SU-DHL-6 (cell line): ENCODE data around the gene CAPN1.

Experiments
- H2AFZ ChIP-seq: fragments of 200-600 bp; sonication (generic); 2 replicates; pipeline ENCODE4 v1.6.1; 2014; ENCODE audit warnings: low read depth, mild to moderate bottlenecking, moderate library complexity, mixed read lengths, antibody characterized with exemption, low read length; ENCODE audit not compliant: severe bottlenecking
- H3F3A ChIP-seq: fragments of 200-600 bp; shearing (Covaris generic); 2 replicates; pipeline ENCODE4 v1.6.0; 2016; ENCODE audit warnings: antibody characterized with exemption, mild to moderate bottlenecking; ENCODE audit not compliant: insufficient read depth
- H3K27ac ChIP-seq: fragments of 200-600 bp; sonication (generic); 2 replicates; pipeline ENCODE4 v1.5.1; 2016; ENCODE audit warnings: low read depth, mild to moderate bottlenecking, low read length, moderate library complexity, mixed read lengths
- H3K27me3 ChIP-seq: fragments of 200-600 bp; sonication (generic), shearing (Covaris generic); 2 replicates; pipeline ENCODE4 v1.6.0; 2014; ENCODE audit warnings: mild to moderate bottlenecking, low read length
- H3K36me3 ChIP-seq: fragments of 200-600 bp; sonication (generic); 2 replicates; pipeline ENCODE4 v1.6.1; 2014; ENCODE audit warnings: mild to moderate bottlenecking, low read length, mixed read lengths
- H3K4me2 ChIP-seq: fragments of 300-600, 200-600 bp; shearing (Covaris generic), sonication (generic); 2 replicates; pipeline ENCODE4 v1.6.0; 2014; ENCODE audit warnings: low read length, low read depth, mild to moderate bottlenecking; ENCODE audit not compliant: poor library complexity, severe bottlenecking
- H3K4me3 ChIP-seq: fragments of 200-600 bp; sonication (generic); 2 replicates; pipeline ENCODE4 v1.5.1; 2014; ENCODE audit warnings: antibody characterized with exemption, low read length, mild to moderate bottlenecking, mixed read lengths; ENCODE audit not compliant: insufficient read depth, poor library complexity, severe bottlenecking
- H3K79me2 ChIP-seq: fragments of 200-600 bp; sonication (generic); 2 replicates; pipeline ENCODE4 v1.6.1; 2014; ENCODE audit warnings: mild to moderate bottlenecking, low read length, moderate library complexity; ENCODE audit not compliant: insufficient read depth
- H3K9ac ChIP-seq: fragments of 200-600 bp; sonication (generic); 2 replicates; pipeline ENCODE4 v1.7.0; 2014; ENCODE audit warnings: mild to moderate bottlenecking, low read length
- H3K9me2 ChIP-seq: fragments of 200-600 bp; sonication (generic); replicated peaks from 2 replicates; pipeline ENCODE4 v1.6.1; 2014; ENCODE audit warnings: low read length; ENCODE audit not compliant: insufficient read depth
- H3K9me3 ChIP-seq: fragments of 200-600 bp; sonication (generic); 2 replicates; pipeline ENCODE4 v1.6.1; 2014; ENCODE audit warnings: low read length, mixed read lengths; ENCODE audit not compliant: insufficient read depth
- H4K20me1 ChIP-seq: fragments of 200-600 bp; sonication (generic); 2 replicates; pipeline ENCODE4 v1.6.1; 2014; ENCODE audit warnings: low read depth, mild to moderate bottlenecking, antibody characterized with exemption, low read length, moderate library complexity, mixed read lengths
- CTCF ChIP-seq: fragments of 200-600 bp; sonication (generic); IDR thresholded peaks from one replicate; pipeline ENCODE4 v1.5.1; 2017; ENCODE audit warnings: antibody characterized with exemption, mild to moderate bottlenecking, low read length, moderate library complexity; ENCODE audit not compliant: insufficient read depth, poor library complexity, severe bottlenecking
- EZH2phosphoT487 ChIP-seq: fragments of 200-600 bp; sonication (generic), shearing (Covaris generic); conservative IDR thresholded peaks from 2 replicates; pipeline ENCODE4 v1.6.1; 2018; ENCODE audit warnings: mild to moderate bottlenecking, antibody characterized with exemption, low read length, moderate library complexity, mixed read lengths

Gene CAPN1

GRCh38 chr11:65151331-65151899 is 30.3 kb upstream of the CAPN1 start:
- H3K9me2 ChIP-seq, result no peaks in the 10 kb centered on the region
- no peak overlapping the region for H3K4me2 ChIP-seq
- no peak overlapping the region for H3K9ac ChIP-seq
- no peak for TF ChIP-seq CTCF
- TF ChIP-seq EZH2phosphoT487, result no peak
- no peaks in the 10 kb centered on the region for H3K79me2 ChIP-seq
- no peaks in the 10 kb centered on the region for H3K36me3 ChIP-seq
- H3K27me3 ChIP-seq, result no peaks in the 10 kb centered on the region
- no peak overlapping the region for H2AFZ ChIP-seq
- no peaks in the 10 kb centered on the region for H3K9me3 ChIP-seq
- no peak overlapping the region for H3K27ac ChIP-seq
- no peaks in the 10 kb centered on the region for H3F3A ChIP-seq
- H3K4me3 ChIP-seq, result no peak overlapping the region
- no peaks in the 10 kb centered on the region for H4K20me1 ChIP-seq

DNA sequence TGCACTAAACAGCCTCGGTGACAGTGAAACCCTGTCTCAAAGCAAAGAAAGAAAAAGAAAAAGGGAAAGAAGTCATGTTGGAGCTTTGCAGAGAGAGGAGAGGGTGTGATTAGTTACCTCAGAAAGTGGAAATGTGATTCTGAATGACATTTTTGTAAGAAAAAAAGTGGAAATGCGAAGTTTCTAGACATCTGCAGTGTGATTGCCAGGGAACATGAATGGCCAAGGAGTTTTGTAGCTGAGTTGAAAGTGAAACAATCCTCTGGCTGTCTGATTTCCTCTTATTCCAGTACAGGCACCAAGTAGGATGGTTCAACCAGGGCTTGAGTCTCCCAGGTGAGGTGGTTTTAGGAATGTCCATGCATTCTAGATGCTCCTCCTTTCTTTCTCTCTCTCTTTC is 29.6 kb upstream of the CAPN1 start:
- no peaks in the 10 kb centered on the region for H3K79me2 ChIP-seq
- H3K27me3 ChIP-seq, result no peaks in the 10 kb centered on the region
- H3F3A ChIP-seq, result no peaks in the 10 kb centered on the region
- TF ChIP-seq EZH2phosphoT487 (no peak), CTCF (no peak)
- no peak overlapping the region for H3K9ac ChIP-seq
- H3K27ac ChIP-seq, result no peak overlapping the region
- no peaks in the 10 kb centered on the region for H3K9me2 ChIP-seq
- H2AFZ ChIP-seq, result no peak overlapping the region
- H4K20me1 ChIP-seq, result no peaks in the 10 kb centered on the region
- H3K9me3 ChIP-seq, result no peaks in the 10 kb centered on the region
- H3K4me3 ChIP-seq, result no peak overlapping the region
- H3K4me2 ChIP-seq, result no peak overlapping the region
- H3K36me3 ChIP-seq, result no peaks in the 10 kb centered on the region

DNA sequence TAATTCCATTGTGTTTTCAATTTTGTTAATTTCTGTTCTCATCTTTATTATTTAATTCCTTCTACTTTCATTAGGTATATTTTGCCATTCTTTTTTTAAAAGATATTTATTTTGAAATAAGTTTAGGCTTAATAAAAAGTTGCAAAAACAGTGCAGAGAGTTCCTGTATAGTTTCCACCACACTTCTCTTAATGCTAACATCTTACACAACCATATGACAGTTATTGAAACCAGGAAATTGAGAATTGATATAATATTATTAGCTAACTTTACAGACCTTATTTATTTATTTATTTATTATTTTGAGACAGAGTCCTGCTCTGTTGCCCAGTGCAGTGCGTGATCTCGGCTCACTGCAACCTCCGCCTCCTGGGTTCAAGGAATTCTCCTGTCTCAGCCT is 25.5 kb upstream of the CAPN1 start:
- Histone ChIP-seq H3K9me3 (no peaks in the 10 kb centered on the region), H3K27ac (no peak overlapping the region), H3K4me3 (no peak overlapping the region), H3K27me3 (no peaks in the 10 kb centered on the region), H3K36me3 (no peaks in the 10 kb centered on the region), H2AFZ (no peak overlapping the region), H4K20me1 (no peaks in the 10 kb centered on the region), H3K4me2 (no peak overlapping the region), H3F3A (no peaks in the 10 kb centered on the region), H3K79me2 (no peaks in the 10 kb centered on the region), H3K9ac (no peak overlapping the region), H3K9me2 (no peaks in the 10 kb centered on the region)
- TF ChIP-seq EZH2phosphoT487 (no peak), CTCF (no peak)

GRCh38 chr11:65156926-65157325 is 24.8 kb upstream of the CAPN1 start:
- no peaks in the 10 kb centered on the region for H3K9me3 ChIP-seq
- H3K4me3 ChIP-seq, result no peak overlapping the region
- no peaks in the 10 kb centered on the region for H3K27me3 ChIP-seq
- no peaks in the 10 kb centered on the region for H4K20me1 ChIP-seq
- no peak overlapping the region for H2AFZ ChIP-seq
- H3K9me2 ChIP-seq, result no peaks in the 10 kb centered on the region
- H3K79me2 ChIP-seq, result no peaks in the 10 kb centered on the region
- H3K27ac ChIP-seq, result no peak overlapping the region
- no peaks in the 10 kb centered on the region for H3K36me3 ChIP-seq
- no peaks in the 10 kb centered on the region for H3F3A ChIP-seq
- TF ChIP-seq CTCF, result no peak
- H3K9ac ChIP-seq, result no peak overlapping the region
- H3K4me2 ChIP-seq, result no peak overlapping the region
